Fibroblast of villous mesenchyme (primary cell): Measurements from ENCODE around the gene U2AF2. TPM values are rescaled to one million over a fixed set of nuclear protein-coding genes. Genes with fewer than 3 reads are reported as not detected.
A peak's percentile ranks its signal among the peaks of the same experiment; 100 is the strongest.

Experiments used
- DNase-seq: peaks from one replicate; pipeline ENCODE4 v3.0.0-alpha.2; 2010; ENCODE audit warnings: low read depth
- H3K4me3 ChIP-seq: 2 replicates; pipeline ENCODE4 v1.5.1; 2011; ENCODE audit warnings: low read depth, mild to moderate bottlenecking, low read length
- total RNA-seq: library from RNA; depleted of rRNA; stranded (reverse); fragments of >200 nt; gene quantifications from 2 replicates; pipeline ENCODE4 v1.2.3, GENCODE V29; 2012
- TF ChIP-seq, protein P1 (sequence below): IDR thresholded peaks from 2 replicates; pipeline ENCODE4 v1.5.1; 2012; ENCODE audit warnings: low read depth, mild to moderate bottlenecking, low read length; ENCODE audit not compliant: insufficient read depth

The U2AF2 gene
- total RNA-seq, 1 donor, result 111 TPM

GRCh38 chr19:55685776-55686175 lies 30.9 kb downstream of the U2AF2 start:
- TF ChIP-seq, protein P1, sequence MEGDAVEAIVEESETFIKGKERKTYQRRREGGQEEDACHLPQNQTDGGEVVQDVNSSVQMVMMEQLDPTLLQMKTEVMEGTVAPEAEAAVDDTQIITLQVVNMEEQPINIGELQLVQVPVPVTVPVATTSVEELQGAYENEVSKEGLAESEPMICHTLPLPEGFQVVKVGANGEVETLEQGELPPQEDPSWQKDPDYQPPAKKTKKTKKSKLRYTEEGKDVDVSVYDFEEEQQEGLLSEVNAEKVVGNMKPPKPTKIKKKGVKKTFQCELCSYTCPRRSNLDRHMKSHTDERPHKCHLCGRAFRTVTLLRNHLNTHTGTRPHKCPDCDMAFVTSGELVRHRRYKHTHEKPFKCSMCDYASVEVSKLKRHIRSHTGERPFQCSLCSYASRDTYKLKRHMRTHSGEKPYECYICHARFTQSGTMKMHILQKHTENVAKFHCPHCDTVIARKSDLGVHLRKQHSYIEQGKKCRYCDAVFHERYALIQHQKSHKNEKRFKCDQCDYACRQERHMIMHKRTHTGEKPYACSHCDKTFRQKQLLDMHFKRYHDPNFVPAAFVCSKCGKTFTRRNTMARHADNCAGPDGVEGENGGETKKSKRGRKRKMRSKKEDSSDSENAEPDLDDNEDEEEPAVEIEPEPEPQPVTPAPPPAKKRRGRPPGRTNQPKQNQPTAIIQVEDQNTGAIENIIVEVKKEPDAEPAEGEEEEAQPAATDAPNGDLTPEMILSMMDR, result no peak
- no peak overlapping the region for H3K4me3 ChIP-seq
- no peak for DNase-seq

- no peak for DNase-seq
Measured at GRCh38 chr19:55686311-55687050, 31.6 kb downstream of the U2AF2 start.

DNA sequence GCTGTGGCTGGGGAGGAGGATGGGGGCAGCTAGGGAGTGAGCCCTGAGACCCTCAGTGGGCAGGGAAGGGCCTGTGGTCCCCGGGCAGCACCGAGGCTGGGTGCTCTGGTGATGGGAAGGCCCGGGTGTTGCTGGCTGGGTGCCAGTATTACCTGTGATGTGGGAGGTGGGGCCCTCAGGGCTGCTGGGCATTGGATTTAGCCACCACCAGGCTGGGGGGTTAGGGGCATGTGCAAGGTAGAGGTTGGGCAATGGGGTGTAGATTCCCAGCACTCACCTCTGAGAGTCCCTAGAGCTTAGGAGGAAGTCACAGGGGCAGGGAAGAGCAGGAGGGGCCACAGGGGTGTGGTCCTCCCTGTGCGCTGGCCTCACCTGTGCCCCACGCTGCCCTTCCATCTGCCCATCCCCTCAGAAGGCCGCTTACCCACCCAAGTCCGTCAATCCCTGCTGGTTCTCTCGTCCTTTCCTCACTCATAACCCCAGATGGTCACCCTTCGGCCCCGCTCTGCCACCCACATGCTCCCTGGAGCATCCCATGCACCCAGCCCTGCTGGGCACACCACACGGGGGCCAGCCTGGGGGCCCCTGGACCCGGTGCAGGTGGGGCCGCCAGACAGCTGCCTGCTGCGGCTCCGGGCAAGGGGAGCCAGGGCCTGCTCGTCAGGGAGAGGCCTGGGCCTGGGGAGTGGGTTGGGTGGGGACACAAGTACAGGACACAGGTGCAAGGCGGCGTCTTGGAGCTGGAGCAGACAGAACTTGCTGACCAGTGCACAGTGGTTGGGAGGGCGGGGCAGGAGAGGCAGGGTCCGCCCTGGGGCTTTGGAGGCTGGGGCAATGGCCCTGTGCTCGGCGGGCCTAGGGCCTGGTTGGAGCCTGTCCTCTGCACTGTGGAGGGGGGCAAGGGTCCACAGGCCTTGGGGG lies 32.7 kb downstream of the U2AF2 start:
- H3K4me3 ChIP-seq, result no peak overlapping the region
- TF ChIP-seq, protein P1, result no peak
- no peak for DNase-seq

More at GRCh38 chr19:55686311-55687050, 31.6 kb downstream of the U2AF2 start:
- no peak overlapping the region for H3K4me3 ChIP-seq
- TF ChIP-seq, protein P1, result no peak

GRCh38 chr19:55688422-55689218 lies 33.8 kb downstream of the U2AF2 start:
- H3K4me3 ChIP-seq, result no peak overlapping the region
- TF ChIP-seq, protein P1, result no peak
- peak; percentile 8 for DNase-seq

GRCh38 chr19:55689411-55690108 lies 34.7 kb downstream of the U2AF2 start:
- no peak for DNase-seq
- TF ChIP-seq, protein P1, result no peak
- H3K4me3 ChIP-seq, result no peak overlapping the region
